PC-3 (cell line): ENCODE results near the gene GNAZ. TPM values are rescaled to one million over a fixed set of nuclear protein-coding genes. Genes with fewer than 3 reads are reported as not detected.

Source experiments
- ATAC-seq: fragments of 200-7000 bp; cut with Tn5 transposase; 2 replicates; pipeline ENCODE4 v1.9.1; 2020; ENCODE audit warnings: mild to moderate bottlenecking, moderate library complexity
- BruUV-seq: library from RNA; stranded (reverse); fragments of 400-500 nt; replicated peaks from 2 replicates; lab custom pipeline; 2021; lab: Mats Ljungman, UMichigan
- CTCF ChIA-PET: fragments of 300-600 bp; sonication (Branson Sonifier 250); formaldehyde crosslinking; loops from one replicate; lab custom pipeline; 2022; ENCODE audit warnings: antibody characterized with exemption; lab: Charles Lee
- POLR2A ChIA-PET: fragments of 300-600 bp; sonication (Branson Sonifier 250); formaldehyde crosslinking; loops from one replicate; lab custom pipeline; 2022; ENCODE audit warnings: antibody characterized with exemption; ENCODE audit not compliant: unreplicated experiment; lab: Charles Lee
- DNase-seq: peaks from one replicate; pipeline ENCODE4 v3.0.0-alpha.2; 2015
- H2AFZ ChIP-seq: fragments of 300-600 bp; sonication (generic); 2 replicates; pipeline ENCODE4 v1.6.0; 2016; ENCODE audit warnings: antibody characterized with exemption, low read length
- H3F3A ChIP-seq: fragments of 300-600 bp; sonication (generic); one replicate; pipeline ENCODE4 v1.6.0; 2017; ENCODE audit warnings: antibody characterized with exemption, low read length, control low read depth, mild to moderate bottlenecking; ENCODE audit not compliant: unreplicated experiment
- H3K27ac ChIP-seq: fragments of 300-600 bp; sonication (generic); 2 replicates; pipeline ENCODE4 v1.5.1; 2016; ENCODE audit warnings: mild to moderate bottlenecking, low read length
- H3K27me3 ChIP-seq: fragments of 300-600 bp; sonication (generic); 2 replicates; pipeline ENCODE4 v1.6.1; 2016; ENCODE audit warnings: low read length, mixed read lengths
- H3K36me3 ChIP-seq: fragments of 300-600 bp; sonication (generic); 2 replicates; pipeline ENCODE4 v1.6.1; 2016; ENCODE audit warnings: low read depth, mixed run types, low read length, mixed read lengths
- H3K4me1 ChIP-seq: fragments of 300-600 bp; sonication (generic); 2 replicates; pipeline ENCODE4 v1.5.1; 2016; ENCODE audit warnings: low read length; ENCODE audit not compliant: insufficient read depth
- H3K4me2 ChIP-seq: fragments of 300-600 bp; sonication (generic); 2 replicates; pipeline ENCODE4 v1.6.0; 2016; ENCODE audit warnings: low read length
- H3K4me3 ChIP-seq: fragments of 300-600 bp; sonication (generic); 2 replicates; pipeline ENCODE4 v1.5.1; 2016; ENCODE audit warnings: mild to moderate bottlenecking, low read length, mixed read lengths
- H3K79me2 ChIP-seq: fragments of 300-600 bp; sonication (generic); 2 replicates; pipeline ENCODE4 v1.6.1; 2017; ENCODE audit warnings: low read length, mixed read lengths
- H3K9ac ChIP-seq: fragments of 300-600 bp; sonication (generic); 2 replicates; pipeline ENCODE4 v1.6.0; 2016; ENCODE audit warnings: mild to moderate bottlenecking, low read length
- H3K9me2 ChIP-seq: fragments of 300-600 bp; sonication (generic); replicated peaks from 2 replicates; pipeline ENCODE4 v1.6.1; 2016; ENCODE audit warnings: mixed run types, low read length, mixed read lengths
- H3K9me3 ChIP-seq: fragments of 300-600 bp; sonication (generic); 2 replicates; pipeline ENCODE4 v1.6.1; 2016; ENCODE audit warnings: low read length, mixed read lengths
- H4K20me1 ChIP-seq: fragments of 300-600 bp; sonication (generic); 2 replicates; pipeline ENCODE4 v1.6.1; 2016; ENCODE audit warnings: low read length, mixed read lengths
- EZH2 ChIP-seq: fragments of 300-600 bp; sonication (generic); IDR thresholded peaks from one replicate; pipeline ENCODE4 v1.6.1; 2017; ENCODE audit warnings: antibody characterized with exemption, mild to moderate bottlenecking, low read length; ENCODE audit not compliant: unreplicated experiment
- intact Hi-C: fragments of 100-400 bp; cut with micrococcal nuclease; formaldehyde crosslinking; loops from 2 replicates; pipeline ENCODE4 v1.9.0; 2023
- total RNA-seq: library from RNA; depleted of rRNA; stranded (reverse); fragments of >200 nt; gene quantifications from 2 replicates; pipeline ENCODE4 v1.2.3, GENCODE V29; 2014
- TF ChIP-seq, protein P1 (sequence below): fragments of 300-600 bp; sonication (generic); conservative IDR thresholded peaks from 2 replicates; pipeline ENCODE4 v1.5.1; 2017; ENCODE audit warnings: antibody characterized with exemption, low read depth, mild to moderate bottlenecking, low read length

Gene GNAZ
- total RNA-seq, 1 experiment from 2014 or later = 14.4 TPM

- TF ChIP-seq, protein P1, sequence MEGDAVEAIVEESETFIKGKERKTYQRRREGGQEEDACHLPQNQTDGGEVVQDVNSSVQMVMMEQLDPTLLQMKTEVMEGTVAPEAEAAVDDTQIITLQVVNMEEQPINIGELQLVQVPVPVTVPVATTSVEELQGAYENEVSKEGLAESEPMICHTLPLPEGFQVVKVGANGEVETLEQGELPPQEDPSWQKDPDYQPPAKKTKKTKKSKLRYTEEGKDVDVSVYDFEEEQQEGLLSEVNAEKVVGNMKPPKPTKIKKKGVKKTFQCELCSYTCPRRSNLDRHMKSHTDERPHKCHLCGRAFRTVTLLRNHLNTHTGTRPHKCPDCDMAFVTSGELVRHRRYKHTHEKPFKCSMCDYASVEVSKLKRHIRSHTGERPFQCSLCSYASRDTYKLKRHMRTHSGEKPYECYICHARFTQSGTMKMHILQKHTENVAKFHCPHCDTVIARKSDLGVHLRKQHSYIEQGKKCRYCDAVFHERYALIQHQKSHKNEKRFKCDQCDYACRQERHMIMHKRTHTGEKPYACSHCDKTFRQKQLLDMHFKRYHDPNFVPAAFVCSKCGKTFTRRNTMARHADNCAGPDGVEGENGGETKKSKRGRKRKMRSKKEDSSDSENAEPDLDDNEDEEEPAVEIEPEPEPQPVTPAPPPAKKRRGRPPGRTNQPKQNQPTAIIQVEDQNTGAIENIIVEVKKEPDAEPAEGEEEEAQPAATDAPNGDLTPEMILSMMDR = no peak
- no peak for TF ChIP-seq EZH2
- Histone ChIP-seq H3K4me1 (peaks cover 8% of the 10 kb centered on the region; the same call in 1 of the 2 replicates), H3K79me2 (no peaks in the 10 kb centered on the region), H3K36me3 (no peaks in the 10 kb centered on the region), H3K4me2 (no peak overlapping the region), H3K27ac (no peak overlapping the region), H2AFZ (no peak overlapping the region), H3F3A (no peaks in the 10 kb centered on the region), H3K9ac (no peak overlapping the region), H3K9me2 (no peaks in the 10 kb centered on the region), H3K4me3 (no peak overlapping the region), H3K27me3 (no peaks in the 10 kb centered on the region), H4K20me1 (no peaks in the 10 kb centered on the region), H3K9me3 (no peaks in the 10 kb centered on the region)
- ATAC-seq (no peak), DNase-seq (no peak)
- intact Hi-C loops = no loop called here
- BruUV-seq = no TSS peak
- POLR2A ChIA-PET = no interaction called here
- CTCF ChIA-PET = no interaction called here
Measured at GRCh38 chr22:23155143-23155542, 84.8 kb downstream of the GNAZ start.

DNA sequence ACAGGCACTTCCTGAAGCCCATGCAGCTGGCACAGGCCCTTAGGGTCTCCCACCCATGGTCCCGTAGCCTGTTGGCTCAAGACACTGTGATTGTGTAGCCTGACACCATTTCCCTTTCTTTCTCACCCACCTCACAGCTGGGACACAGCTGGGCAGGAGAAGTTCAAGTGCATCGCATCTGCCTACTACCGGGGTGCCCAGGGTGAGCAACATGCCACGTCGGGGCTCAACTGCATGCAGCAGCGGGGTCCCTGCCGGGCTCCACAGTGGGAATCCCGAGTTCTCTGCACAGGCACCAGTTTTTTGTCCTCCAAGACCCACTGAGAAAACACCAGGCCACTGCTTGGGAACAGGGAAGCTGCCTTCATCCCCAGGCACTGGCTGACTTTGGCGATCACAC, 85.5 kb downstream of the GNAZ start:
- no peaks in the 10 kb centered on the region for H3K36me3 ChIP-seq
- ChIA-PET POLR2A (no interaction called here), CTCF (no interaction called here)
- no peaks in the 10 kb centered on the region for H3K27me3 ChIP-seq
- H3K79me2 ChIP-seq = no peaks in the 10 kb centered on the region
- no peak overlapping the region for H3K4me2 ChIP-seq
- H3F3A ChIP-seq = no peaks in the 10 kb centered on the region
- no peaks in the 10 kb centered on the region for H4K20me1 ChIP-seq
- no peak overlapping the region for H3K27ac ChIP-seq
- TF ChIP-seq EZH2 = no peak
- TF ChIP-seq, protein P1 = no peak
- intact Hi-C loops = no loop called here
- H3K9me2 ChIP-seq = no peaks in the 10 kb centered on the region
- no peak overlapping the region for H2AFZ ChIP-seq
- no peak overlapping the region for H3K9ac ChIP-seq
- peaks cover 8% of the 10 kb centered on the region; the same call in 1 of the 2 replicates for H3K4me1 ChIP-seq
- no TSS peak for BruUV-seq
- no peak for ATAC-seq
- no peak overlapping the region for H3K4me3 ChIP-seq
- no peak for DNase-seq
- no peaks in the 10 kb centered on the region for H3K9me3 ChIP-seq

GRCh38 chr22:23156286-23156685, 86.0 kb downstream of the GNAZ start:
- Histone ChIP-seq H2AFZ (no peak overlapping the region), H3K4me1 (peaks cover 8% of the 10 kb centered on the region; the same call in 1 of the 2 replicates), H3F3A (no peaks in the 10 kb centered on the region), H3K9me3 (no peaks in the 10 kb centered on the region), H4K20me1 (no peaks in the 10 kb centered on the region), H3K36me3 (no peaks in the 10 kb centered on the region), H3K4me3 (no peak overlapping the region), H3K9ac (no peak overlapping the region), H3K9me2 (no peaks in the 10 kb centered on the region), H3K27me3 (no peaks in the 10 kb centered on the region), H3K4me2 (no peak overlapping the region), H3K27ac (no peak overlapping the region), H3K79me2 (no peaks in the 10 kb centered on the region)
- intact Hi-C loops = no loop called here
- CTCF ChIA-PET = no interaction called here
- POLR2A ChIA-PET = no interaction called here
- no TSS peak for BruUV-seq
- TF ChIP-seq, protein P1 = peak; percentile 30; the same call in 1 of the 2 replicates
- TF ChIP-seq EZH2 = no peak
- DNase-seq (no peak), ATAC-seq (no peak)
